NCI-H82 treated with DMSO at 0.1 percent for 48 hours (cell line): ENCODE data around the gene SNRNP200.

Source experiments
- DNase-seq: peaks from one replicate; lab custom pipeline; 2025; ENCODE audit not compliant: unreplicated experiment; lab: John Stamatoyannopoulos, UW

Gene SNRNP200

DNA sequence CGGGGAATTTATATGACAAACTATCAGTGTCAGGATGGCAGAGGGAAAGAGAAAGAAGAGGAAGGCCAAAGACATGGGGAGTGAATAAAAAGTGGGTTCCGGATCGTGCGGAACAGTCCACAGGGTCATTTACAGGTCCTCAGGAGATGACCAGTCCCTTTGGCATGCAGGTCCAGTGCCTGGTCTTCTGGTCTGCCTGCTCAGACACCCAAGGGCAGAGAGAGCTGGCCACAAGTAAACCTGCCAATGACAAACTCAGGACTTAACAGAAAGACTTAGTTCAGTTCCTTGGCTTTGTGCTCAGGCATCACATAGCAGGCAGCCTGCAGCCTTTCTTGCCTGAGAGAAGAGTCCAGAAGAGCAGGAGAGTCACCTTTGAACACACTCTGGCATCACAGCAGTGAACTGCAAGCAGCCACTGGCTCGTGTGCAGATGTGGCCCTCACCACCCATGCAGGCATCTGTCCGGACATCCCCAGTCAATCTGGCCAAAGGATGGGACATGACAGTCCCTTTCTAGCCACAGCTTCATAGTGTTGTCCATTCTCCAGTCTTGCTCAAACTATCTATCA is 53.5 kb downstream of the SNRNP200 start:
- DNase-seq: no peak

DNA sequence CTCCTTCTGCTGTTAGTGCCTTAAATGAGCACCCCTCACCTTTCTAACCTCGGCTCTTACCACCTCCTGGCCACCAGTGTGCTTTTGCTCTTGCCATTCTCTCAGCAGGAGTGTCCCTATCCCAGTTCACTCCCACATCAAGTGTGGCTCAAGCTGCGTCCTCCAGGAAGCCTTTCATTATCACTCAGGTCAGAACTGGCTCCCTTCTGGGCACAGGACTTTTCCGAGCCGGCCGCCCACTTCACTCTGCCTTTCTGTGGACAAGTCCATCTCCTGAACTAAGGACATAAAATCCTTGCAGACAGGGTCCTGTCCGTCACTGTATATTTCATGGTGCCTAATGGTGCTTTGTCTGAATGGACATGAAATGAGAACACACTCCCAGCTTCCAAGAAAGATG is 55.2 kb downstream of the SNRNP200 start:
- no peak for DNase-seq

DNA sequence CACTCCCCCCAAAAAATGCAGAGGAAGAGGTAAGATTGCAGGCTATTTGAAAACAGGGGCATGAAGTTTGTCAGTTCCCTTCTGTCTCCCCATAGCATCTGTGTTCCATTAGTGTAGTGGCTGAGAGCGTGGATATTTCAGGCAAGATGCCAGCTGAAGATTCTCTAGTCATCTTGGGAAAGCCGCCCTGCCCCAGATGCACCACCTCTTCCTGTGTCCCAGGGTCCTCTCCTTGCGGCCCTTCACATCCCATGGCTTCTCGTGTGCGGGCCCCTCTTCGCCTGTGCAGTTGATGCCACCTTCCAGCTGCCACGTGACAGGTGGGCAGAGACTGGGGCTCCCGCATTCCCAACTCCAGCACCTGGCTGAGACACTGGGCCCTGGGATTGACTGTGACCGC is 55.7 kb downstream of the SNRNP200 start:
- DNase-seq: no peak

DNA sequence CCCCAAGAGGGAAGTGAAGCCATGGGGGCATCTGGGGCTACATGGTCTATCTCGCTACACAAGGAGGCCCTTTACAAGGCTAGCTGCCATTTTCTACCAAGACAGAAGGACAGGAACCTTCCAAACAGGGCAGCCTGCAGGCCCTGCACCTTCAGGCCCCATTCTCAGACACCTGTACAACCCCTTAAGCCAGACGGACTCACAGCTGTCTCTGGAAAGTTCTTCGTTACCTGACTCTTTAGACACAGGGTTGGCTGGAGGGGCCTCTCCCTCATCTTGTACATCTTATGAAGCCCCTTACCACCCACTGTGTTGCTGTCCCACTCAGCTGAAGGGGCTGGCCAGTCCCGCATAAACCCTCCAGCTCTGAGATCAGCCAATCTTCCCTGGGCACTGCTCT is 56.7 kb downstream of the SNRNP200 start:
- DNase-seq: no peak

DNA sequence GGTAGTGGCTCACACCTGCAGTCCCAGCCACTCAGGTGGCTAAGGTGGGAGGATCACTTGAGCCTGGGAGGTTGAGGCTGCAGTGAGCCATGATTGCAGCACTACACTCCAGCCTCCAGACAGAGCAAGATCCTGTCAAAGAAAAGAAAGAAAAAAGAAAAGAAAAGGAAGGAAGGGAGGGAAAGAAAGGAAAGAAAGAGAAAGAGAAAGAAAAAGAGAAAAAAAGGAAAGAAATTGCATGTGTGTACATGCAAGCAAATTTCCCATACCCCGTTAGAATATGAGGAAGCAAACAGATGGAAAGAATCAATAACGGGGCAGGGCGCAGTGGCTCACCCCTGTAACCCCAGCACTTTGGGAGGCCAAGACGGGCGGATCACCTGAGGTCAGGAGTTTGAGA is 57.5 kb downstream of the SNRNP200 start:
- DNase-seq: no peak

DNA sequence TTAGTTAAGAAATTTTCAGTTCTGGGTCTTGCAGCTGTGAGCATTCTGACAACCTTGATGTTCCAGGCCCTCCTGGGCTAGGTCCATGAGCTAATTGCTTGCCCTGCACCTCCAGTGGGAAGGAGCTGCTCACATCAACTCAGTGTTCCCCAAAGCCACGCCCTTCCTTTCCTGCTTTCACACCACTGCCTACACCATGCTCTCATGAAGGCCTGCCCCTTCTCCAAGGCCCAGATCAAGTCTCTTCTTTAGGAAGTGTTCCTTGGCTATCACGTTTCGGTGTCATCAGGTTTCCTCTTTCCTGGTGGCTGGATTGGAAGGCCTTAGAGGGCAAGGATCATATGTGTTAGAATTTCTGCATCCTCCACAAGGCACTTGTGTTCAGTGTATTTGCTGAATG is 58.3 kb downstream of the SNRNP200 start:
- no peak for DNase-seq

DNA sequence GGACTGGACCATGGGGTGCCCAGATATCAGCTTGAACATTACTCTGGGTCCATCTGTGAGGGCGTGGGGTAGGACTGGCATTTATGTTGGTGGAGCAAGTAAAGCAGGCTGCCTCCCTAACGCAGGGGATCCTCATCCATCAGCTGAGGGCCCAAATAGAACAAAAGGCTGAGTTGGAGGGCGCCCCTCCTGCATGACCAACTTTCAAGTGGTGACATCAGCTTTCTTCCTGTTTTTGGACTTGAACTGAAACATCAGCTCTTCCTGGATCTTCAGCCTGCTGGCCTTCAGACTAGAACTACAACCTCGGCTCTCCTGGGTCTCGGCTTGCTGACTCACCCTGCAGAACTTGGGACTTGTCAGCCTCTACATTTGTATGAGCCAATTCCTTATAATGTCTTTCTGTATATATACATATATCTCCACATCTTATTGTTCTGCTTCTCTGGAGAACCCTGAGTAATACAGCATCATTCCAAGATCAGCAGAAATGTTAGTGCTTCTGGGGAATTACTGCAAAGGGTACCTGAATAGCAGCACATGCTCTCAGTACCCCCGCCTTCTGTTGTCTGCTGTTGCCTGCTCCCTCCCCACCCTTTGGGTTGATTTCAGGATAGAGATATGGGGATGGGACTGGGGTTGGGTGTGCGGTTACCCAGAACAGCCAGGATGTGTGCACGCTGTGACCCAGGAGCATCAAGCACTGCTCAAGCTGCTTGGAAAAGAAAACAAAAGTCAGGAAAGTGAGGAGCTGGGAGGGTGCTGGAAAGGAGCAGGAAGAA is 59.5 kb downstream of the SNRNP200 start:
- no peak for DNase-seq

DNA sequence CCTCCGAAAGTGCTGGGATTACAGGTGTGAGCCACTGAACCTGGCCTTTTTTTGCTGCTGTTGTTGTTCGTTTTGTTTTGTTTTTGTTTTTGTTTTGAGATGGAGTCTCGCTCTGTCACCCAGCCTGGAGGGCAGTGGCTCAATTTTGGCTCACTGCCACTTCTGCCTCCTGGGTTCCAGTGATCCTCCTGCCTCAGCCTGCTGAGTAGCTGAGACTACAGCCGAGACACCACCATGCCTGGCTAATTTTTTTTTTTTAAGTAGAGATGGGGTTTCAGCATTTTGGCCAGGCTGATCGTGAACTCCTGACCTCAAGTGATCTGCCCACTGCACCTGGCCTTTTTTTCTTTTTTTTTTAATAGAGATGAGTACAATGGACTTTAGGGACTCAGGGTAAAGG is 61.5 kb downstream of the SNRNP200 start:
- no peak for DNase-seq

DNA sequence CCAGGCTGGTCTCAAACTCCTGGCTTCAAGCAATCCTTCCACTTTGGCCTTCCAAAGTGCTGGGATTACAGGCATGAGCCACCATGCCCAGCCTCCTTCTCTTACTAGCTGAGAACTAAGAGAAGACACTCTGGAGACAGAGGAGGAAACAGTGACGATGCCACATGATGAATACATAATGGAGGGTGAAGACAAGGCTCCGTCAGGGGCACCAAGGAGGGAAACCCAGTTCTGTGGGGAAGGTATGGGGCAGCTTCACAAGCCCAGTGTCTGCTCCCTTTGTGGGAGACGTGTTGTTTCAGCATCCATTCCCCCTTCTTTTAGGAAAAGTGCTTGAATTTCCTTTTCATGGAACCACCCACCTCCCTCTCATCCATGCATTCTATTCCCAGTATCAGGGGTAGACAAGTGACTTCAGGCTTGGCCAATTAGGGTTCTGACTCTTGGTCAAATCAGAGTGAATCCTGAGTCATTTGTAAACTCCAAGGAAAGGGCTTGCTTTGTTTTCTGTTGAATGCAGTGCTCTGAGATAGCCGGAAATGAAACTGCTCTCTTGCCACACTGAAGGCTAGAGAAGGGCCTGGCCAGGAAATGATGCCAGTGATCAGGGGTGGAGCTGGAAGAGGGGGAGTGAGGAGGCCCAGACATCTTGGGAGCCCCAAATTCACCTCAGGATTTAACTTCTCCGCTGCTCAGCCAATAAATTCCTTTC is 63.3 kb downstream of the SNRNP200 start:
- no peak for DNase-seq

DNA sequence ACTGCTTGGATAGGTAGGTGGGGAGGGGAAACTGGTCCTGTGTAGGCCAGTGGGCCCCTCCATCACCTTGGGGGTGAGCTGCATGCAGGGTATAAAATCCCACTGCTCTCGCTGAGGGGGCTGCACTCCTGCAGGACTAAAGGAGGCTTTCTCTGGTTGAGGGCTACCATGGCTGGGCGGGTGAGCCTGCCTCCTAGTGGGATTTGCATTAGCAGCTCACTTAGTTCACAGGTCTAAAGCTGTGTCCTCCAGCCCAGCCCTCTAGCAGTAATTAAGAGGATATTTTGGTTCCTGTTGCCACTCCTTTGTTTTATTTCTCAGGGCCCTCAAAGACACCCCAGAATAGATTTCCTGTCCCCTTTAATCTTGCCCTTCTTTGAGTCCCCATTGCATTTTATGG is 64.1 kb downstream of the SNRNP200 start:
- no peak for DNase-seq

DNA sequence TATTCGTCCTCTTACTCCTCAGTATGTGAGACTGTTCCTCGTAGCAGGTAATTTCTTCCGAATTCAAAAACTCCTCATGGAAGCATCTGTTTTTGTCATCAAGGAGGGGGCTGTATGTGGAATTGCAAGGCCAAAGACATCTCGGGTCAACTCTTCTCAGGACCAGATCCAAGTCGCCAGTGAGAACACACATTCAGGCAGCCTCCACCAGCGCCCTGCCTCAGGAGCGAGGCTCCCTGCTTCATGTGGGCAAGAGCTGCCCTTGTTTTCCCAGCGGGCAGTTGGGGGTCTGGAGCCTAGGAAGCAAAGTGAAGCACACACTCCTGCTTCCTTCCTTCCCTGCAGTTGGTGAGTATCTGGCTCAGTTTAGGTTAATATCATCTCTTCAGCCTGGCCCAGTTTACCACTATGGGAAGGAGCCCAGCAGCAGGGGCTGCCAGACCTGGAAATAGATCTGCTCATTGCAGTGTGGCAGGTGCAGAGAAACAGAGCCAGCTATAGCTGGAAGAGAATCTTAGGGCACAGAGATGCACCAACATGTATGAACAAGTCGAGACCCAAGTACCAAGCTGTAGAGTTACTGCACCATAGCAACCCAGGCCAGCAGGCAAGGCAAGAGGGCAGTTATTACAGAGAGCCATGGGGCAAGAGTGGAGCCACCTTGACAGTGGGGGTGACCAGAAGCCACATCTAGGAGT is 64.9 kb downstream of the SNRNP200 start:
- no peak for DNase-seq

DNA sequence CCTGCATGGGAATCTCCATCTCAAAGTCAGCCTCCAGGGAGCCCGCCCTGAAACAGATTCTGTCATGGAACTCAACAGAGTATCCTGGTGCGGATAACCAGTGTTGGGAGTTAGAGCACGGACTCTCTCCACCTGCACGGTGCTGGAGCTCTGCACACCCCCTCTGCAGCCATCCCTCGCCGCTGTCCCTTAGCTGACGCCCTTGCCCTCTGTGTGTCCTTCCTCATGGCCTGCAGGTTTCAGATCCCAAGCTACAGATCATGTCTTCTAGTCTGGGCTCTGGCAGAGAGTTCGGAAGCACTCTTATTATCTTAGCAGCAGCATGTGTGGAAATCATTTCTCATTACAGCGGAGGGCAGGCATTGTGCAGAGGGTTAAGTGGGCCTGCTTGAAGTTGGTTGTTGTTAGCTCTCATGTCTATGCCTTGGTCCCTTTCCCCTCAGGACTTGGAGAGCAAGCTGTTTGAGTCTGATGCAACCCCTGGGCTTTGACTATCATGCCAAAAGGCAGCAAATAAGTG is 65.5 kb downstream of the SNRNP200 start:
- no peak for DNase-seq

DNA sequence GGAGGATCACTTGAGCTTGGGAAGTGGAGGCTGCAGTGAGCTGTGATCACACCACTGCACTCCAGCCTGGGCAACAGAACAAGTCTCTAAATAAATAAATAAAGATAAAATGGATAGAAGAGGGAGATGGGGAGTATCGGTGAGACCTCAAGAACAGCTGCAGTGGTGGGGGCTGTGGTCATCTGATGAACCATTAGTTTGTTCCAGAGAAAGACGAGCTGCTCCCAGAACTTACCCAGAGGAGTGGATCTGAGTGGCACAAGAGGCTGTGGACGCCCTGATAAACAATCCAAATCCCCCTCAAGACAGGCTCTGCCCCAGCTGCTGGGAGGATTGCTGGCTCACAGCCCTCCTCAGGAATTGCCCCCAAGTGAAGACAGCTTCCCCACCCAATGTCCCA is 66.3 kb downstream of the SNRNP200 start:
- no peak for DNase-seq

DNA sequence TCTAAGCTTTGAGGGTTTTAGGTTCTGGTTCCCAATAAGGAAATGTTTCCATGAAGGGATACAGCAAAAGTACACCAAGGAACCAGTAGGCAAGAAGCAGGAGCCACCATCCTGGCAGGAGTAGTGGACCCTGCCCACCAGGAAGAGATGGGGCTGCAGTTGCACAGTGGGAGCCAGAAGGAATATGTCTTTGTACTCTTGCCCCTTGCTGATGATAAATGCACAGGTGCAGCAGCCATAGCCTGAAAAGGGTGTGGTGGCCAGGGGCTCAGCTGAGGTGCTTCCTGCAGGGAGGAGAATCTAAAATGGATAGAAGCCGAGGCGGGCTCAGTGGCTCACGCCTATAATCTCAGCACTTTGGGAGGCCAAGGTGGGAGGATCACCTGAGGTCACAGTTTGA is 67.1 kb downstream of the SNRNP200 start:
- DNase-seq: no peak

DNA sequence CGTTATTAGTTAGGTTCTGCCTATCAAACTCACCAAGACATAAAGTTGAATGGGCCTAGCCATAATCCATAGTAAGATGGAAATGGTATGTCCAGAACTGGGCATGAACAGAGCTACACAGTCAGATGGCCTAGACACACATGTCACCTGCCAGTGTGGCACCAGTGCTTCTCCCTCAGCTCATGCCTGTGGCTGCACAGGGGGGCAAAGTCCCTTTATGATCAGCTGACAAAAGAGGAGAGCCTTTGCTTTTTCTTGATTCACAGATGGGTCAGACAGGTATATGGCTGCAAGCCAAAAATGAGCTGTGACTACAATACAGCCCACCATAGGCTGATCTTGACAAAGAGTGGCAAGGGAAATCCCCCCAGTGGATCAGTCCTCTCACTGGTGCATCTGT is 68.5 kb downstream of the SNRNP200 start:
- no peak for DNase-seq

DNA sequence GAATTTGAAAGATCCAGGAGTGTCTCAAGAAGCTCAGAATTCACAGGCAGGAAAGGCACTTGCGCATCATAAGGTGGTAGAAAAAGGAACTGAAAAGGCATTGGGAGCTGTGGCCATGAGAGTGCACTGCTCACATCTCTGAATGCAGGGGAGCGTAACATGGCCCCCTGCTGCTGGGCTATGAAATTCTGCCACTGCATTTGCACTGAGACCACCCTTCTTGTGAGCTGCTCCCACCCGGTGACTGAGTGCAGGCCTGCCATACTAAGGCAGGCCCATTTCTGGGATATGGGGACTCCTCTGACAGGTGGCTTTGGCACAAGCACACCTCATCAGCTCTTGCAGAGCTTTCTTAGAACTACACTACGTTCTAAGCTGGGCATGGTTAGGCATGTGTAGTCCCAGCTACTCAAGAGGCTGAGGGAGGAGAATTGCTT is 71.4 kb downstream of the SNRNP200 start:
- no peak for DNase-seq

DNA sequence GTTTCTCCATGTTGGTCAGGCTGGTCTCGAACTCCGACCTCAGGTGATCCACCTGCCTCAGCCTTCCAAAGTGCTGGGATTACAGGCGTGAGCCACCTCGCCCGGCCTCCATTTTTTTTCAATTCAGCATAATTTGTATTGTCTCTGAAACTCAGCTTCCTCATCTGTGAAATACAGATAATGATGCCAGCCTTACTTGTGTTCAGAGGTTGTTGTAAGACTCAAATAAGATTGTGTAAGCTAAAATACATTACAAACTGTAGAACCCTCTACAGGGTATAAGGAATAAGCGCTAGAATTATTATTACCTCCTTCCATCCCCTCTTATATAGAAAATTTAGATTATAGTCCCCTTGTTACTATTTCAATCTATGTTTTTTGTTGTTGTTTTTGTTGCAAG is 71.9 kb downstream of the SNRNP200 start:
- DNase-seq: no peak

DNA sequence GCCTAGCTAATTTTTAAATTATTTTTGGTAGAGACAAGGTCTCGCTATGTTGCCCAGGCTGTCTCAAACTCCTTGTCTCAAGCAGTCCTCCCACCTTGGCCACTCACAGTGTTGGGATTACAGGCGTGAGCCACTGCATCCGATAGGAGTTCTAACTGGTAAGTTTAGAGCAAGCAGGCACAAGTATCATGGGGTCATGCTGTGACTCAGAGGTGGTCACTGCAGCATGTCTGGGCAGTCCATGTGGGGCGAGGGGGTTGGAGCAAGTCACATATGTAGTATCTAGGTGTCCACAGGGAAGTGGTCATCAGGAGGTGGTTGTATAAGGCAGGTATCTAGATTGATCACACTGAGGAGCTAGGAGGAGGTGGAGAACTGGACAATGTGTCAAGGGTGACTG is 74.0 kb downstream of the SNRNP200 start:
- DNase-seq: no peak

DNA sequence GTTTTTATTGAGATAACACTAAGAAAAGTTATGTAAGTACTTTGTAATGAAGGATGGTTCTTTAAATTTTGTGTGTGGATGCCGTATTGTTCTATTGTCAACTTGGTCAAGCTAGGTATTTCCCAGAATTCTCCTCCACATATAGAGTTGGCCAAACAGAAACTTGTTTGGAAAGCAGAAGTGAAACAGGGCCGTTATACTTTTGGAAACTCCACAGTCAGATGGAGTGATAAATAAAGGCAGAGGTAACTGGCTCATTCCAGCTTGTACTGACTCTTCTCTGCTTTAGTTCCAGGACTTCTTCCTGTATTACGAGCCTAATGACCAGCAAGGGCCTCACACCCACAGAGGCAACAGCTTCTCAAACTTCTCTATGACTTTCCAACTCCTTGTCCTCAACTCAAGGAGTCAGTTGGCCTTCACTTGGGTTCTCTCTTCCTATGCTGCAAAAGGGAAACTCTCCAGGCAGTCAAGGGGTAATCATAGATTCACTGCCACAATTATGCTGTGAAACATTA is 80.3 kb downstream of the SNRNP200 start:
- no peak for DNase-seq
